CD14-positive monocyte (primary cell): ENCODE measurements around the gene BFAR. TPM values are rescaled to one million over a fixed set of nuclear protein-coding genes. Genes with fewer than 3 reads are reported as not detected.

Experiments used
- DNase-seq, 3 donors: peaks; one replicate each; pipeline ENCODE4 v3.0.0-alpha.2; 2011 to 2022
- H2AFZ ChIP-seq: 2 replicates; pipeline ENCODE4 v1.6.0; 2012; ENCODE audit warnings: mild to moderate bottlenecking, low read depth, low read length, inconsistent platforms; ENCODE audit not compliant: insufficient read depth, poor library complexity, severe bottlenecking
- H3K27ac ChIP-seq, 2 donors: 1 replicate in 1 of 2; 2 replicates in 1 of 2; pipeline ENCODE4 v1.5.1; 2012 to 2013; ENCODE audit warnings: low read length in 2 of 2, control low read depth in 1 of 2, inconsistent platforms in 1 of 2, low read depth in 1 of 2, mild to moderate bottlenecking in 1 of 2
- H3K27me3 ChIP-seq, 2 donors: one replicate each; pipeline versions ENCODE4 v1.6.0 to v1.6.1; 2011 to 2013; ENCODE audit warnings: low read length in 2 of 2; ENCODE audit not compliant: control insufficient read depth in 2 of 2, insufficient read depth in 2 of 2
- H3K36me3 ChIP-seq, 2 donors: replicated peaks in 1 of 2; 1 replicate in 1 of 2; 2 replicates in 1 of 2; pipeline versions ENCODE4 v1.5.1 to v1.6.1; 2012 to 2013; ENCODE audit warnings: low read length in 2 of 2, control low read depth in 1 of 2, inconsistent platforms in 1 of 2, mild to moderate bottlenecking in 1 of 2; ENCODE audit not compliant: insufficient read depth in 2 of 2, control insufficient read depth in 1 of 2
- H3K4me1 ChIP-seq, 2 donors: 1 replicate in 1 of 2; 2 replicates in 1 of 2; pipeline versions ENCODE4 v1.5.1 to v1.6.1; 2012 to 2013; ENCODE audit warnings: low read length in 2 of 2, control low read depth in 1 of 2, inconsistent platforms in 1 of 2, mild to moderate bottlenecking in 1 of 2, moderate library complexity in 1 of 2; ENCODE audit not compliant: insufficient read depth in 2 of 2, control insufficient read depth in 1 of 2
- H3K4me2 ChIP-seq: replicated peaks from 2 replicates; pipeline ENCODE3; 2012; ENCODE audit warnings: low read length, moderate library complexity, mild to moderate bottlenecking; ENCODE audit not compliant: poor library complexity, severe bottlenecking; ENCODE audit errors: extremely low read depth
- H3K4me3 ChIP-seq, 3 experiments: fragments of 200-600 bp in 1 of 3; sonication (generic) in 1 of 3; replicated peaks in 1 of 3; 1 replicate in 2 of 3; 2 replicates in 1 of 3; pipeline ENCODE4 v1.5.1; 2011 to 2013; ENCODE audit warnings: low read length in 3 of 3, mild to moderate bottlenecking in 3 of 3, control low read depth in 2 of 3, low read depth in 2 of 3, inconsistent platforms in 1 of 3, moderate library complexity in 1 of 3
- H3K79me2 ChIP-seq: 2 replicates; pipeline ENCODE4 v1.6.0; 2012; ENCODE audit warnings: mild to moderate bottlenecking, control low read depth, inconsistent platforms, low read length, moderate library complexity; ENCODE audit not compliant: insufficient read depth
- H3K9ac ChIP-seq: 2 replicates; pipeline ENCODE4 v1.6.0; 2017; ENCODE audit warnings: low read length, mild to moderate bottlenecking; ENCODE audit not compliant: insufficient read depth, poor library complexity, severe bottlenecking
- H3K9me3 ChIP-seq, 2 donors: replicated peaks in 1 of 2; 1 replicate in 1 of 2; 2 replicates in 1 of 2; pipeline versions ENCODE4 v1.5.1 to v1.6.1; 2012 to 2013; ENCODE audit warnings: low read length in 2 of 2, control low read depth in 1 of 2; ENCODE audit not compliant: control insufficient read depth in 1 of 2, insufficient read depth in 1 of 2
- H4K20me1 ChIP-seq: 2 replicates; pipeline ENCODE4 v1.6.0; 2012; ENCODE audit warnings: mild to moderate bottlenecking, low read length, control low read depth, moderate library complexity; ENCODE audit not compliant: insufficient read depth
- H3K27ac Mint-ChIP-seq, 7 donors: one replicate each; pipeline ENCODE4 v1.8.0; 2020; ENCODE audit warnings: mild to moderate bottlenecking in 7 of 7, mixed read lengths in 7 of 7, moderate library complexity in 6 of 7, inconsistent platforms in 2 of 7
- H3K27me3 Mint-ChIP-seq, 3 donors: one replicate each; pipeline ENCODE4 v1.8.0; 2021 to 2022; ENCODE audit warnings: low read depth in 3 of 3, mild to moderate bottlenecking in 3 of 3, mixed read lengths in 3 of 3, moderate library complexity in 3 of 3, inconsistent platforms in 1 of 3
- H3K36me3 Mint-ChIP-seq, 2 donors: one replicate each; pipeline ENCODE4 v1.8.0; 2020; ENCODE audit warnings: mixed read lengths in 2 of 2, inconsistent platforms in 1 of 2, mild to moderate bottlenecking in 1 of 2
- H3K4me1 Mint-ChIP-seq: one replicate; pipeline ENCODE4 v1.8.0; 2020; ENCODE audit warnings: mild to moderate bottlenecking, mixed read lengths
- H3K4me3 Mint-ChIP-seq, 2 donors: one replicate each; pipeline ENCODE4 v1.8.0; 2020; ENCODE audit warnings: mild to moderate bottlenecking in 2 of 2, mixed read lengths in 2 of 2, moderate library complexity in 1 of 2
- H3K9me3 Mint-ChIP-seq, 7 donors: one replicate each; pipeline ENCODE4 v1.8.0; 2020 to 2022; ENCODE audit warnings: mixed read lengths in 7 of 7, mild to moderate bottlenecking in 6 of 7, moderate library complexity in 6 of 7, inconsistent platforms in 2 of 7
- CTCF ChIP-seq: fragments of 200-600 bp; IDR thresholded peaks from one replicate; pipeline ENCODE4 v1.8.0; 2022; ENCODE audit warnings: antibody characterized with exemption, mild to moderate bottlenecking
- WGBS: methylation state at CpG from one replicate; pipeline ENCODE4 v1.1.5; 2013; ENCODE audit warnings: missing lambda C conversion rate; ENCODE audit not compliant: insufficient coverage; 5-methylcytosine and 5-hydroxymethylcytosine counted together
- intact Hi-C, 2 donors: fragments of 100-400 bp; cut with micrococcal nuclease; formaldehyde crosslinking; loops; one replicate each; pipeline versions ENCODE4 v1.15.0 to v1.15.1; 2023
- polyA plus RNA-seq, 3 donors: library from polyadenylated mRNA; depleted of rRNA in 1 of 3; unstranded in 2 of 3; stranded (reverse) in 1 of 3; fragments of 300-500 nt in 2 of 3; fragments of >200 nt in 1 of 3; fragmentation: Illumina TruSeq in 2 of 3; gene quantifications; 1 replicate in 2 of 3; 2 replicates in 1 of 3; pipeline ENCODE4 v1.2.3, GENCODE V29; 2012 to 2021

BFAR gene
- polyA plus RNA-seq, 3 donors = 27.5 to 36.0 (median 28.6) TPM

GRCh38 chr16:14641206-14641605, 8.5 kb downstream of the BFAR start:
- H3K4me3 Mint-ChIP-seq = no peak overlapping the region
- Histone ChIP-seq H3K4me1 (no peaks in the 10 kb centered on the region), H3K4me2 (no peak overlapping the region), H2AFZ (no peak overlapping the region), H3K9ac (no peak overlapping the region), H3K4me3 (no peak overlapping the region), H3K79me2 (peaks cover 85% of the 10 kb centered on the region), H3K9me3 (no peaks in the 10 kb centered on the region), H3K27ac (peak overlapping the region in 1 of 2 donors; percentile 49), H3K27me3 (no peaks in the 10 kb centered on the region), H4K20me1 (peaks cover 97% of the 10 kb centered on the region), H3K36me3 (peaks cover 30 to 77% of the 10 kb centered on the region in 2 donors)
- TF ChIP-seq CTCF = no peak
- WGBS = 100% methylated on average over 3 of the region's 8 CpGs
- peak overlapping the region in 3 of 7 donors; percentile 9 to 83 (median 63) for H3K27ac Mint-ChIP-seq
- no peak for DNase-seq
- no peaks in the 10 kb centered on the region for H3K9me3 Mint-ChIP-seq
- H3K4me1 Mint-ChIP-seq = peaks cover 2% of the 10 kb centered on the region
- intact Hi-C loops = no loop called here
- H3K36me3 Mint-ChIP-seq = peaks cover 25 to 71% of the 10 kb centered on the region in 2 donors
- peaks cover 0 to 2% (median 0%) of the 10 kb centered on the region in 3 donors for H3K27me3 Mint-ChIP-seq

- peaks cover 35 to 84% of the 10 kb centered on the region in 2 donors for H3K36me3 ChIP-seq
- H3K9ac ChIP-seq = no peak overlapping the region
- 100% methylated on average over 1 of the region's 7 CpGs for WGBS
- DNase-seq = no peak
- no peaks in the 10 kb centered on the region for H3K9me3 ChIP-seq
- peaks cover 0 to 2% (median 0%) of the 10 kb centered on the region in 3 donors for H3K27me3 Mint-ChIP-seq
- H2AFZ ChIP-seq = no peak overlapping the region
- no peak for TF ChIP-seq CTCF
- H3K9me3 Mint-ChIP-seq = no peaks in the 10 kb centered on the region
- peak overlapping the region in 6 of 7 donors; percentile 1 to 84 (median 68) for H3K27ac Mint-ChIP-seq
- H4K20me1 ChIP-seq = peaks cover 98% of the 10 kb centered on the region
- no peak overlapping the region for H3K4me3 ChIP-seq
- peak overlapping the region in 1 of 2 donors; percentile 2 for H3K27ac ChIP-seq
- no peak overlapping the region for H3K4me3 Mint-ChIP-seq
- no peaks in the 10 kb centered on the region for H3K27me3 ChIP-seq
- H3K4me2 ChIP-seq = no peak overlapping the region
- peaks cover 27 to 74% of the 10 kb centered on the region in 2 donors for H3K36me3 Mint-ChIP-seq
- no peaks in the 10 kb centered on the region for H3K4me1 ChIP-seq
- H3K79me2 ChIP-seq = peaks cover 79% of the 10 kb centered on the region
- intact Hi-C loops = no loop called here
- H3K4me1 Mint-ChIP-seq = peaks cover 1% of the 10 kb centered on the region
Measured at GRCh38 chr16:14641926-14642325, 9.2 kb downstream of the BFAR start.
